GM10266 (cell line): ENCODE measurements around the gene ZNF319.

Experiments
- DNase-seq: peaks from one replicate; pipeline ENCODE4 v3.0.0; 2012; ENCODE audit errors: extremely low spot score
- TF ChIP-seq, protein P1 (sequence below): IDR thresholded peaks from 2 replicates; pipeline ENCODE4 v1.5.1; 2012; ENCODE audit warnings: mild to moderate bottlenecking, low read depth; ENCODE audit not compliant: control insufficient read depth, insufficient read depth; ENCODE audit errors: missing control alignments

The ZNF319 gene

DNA sequence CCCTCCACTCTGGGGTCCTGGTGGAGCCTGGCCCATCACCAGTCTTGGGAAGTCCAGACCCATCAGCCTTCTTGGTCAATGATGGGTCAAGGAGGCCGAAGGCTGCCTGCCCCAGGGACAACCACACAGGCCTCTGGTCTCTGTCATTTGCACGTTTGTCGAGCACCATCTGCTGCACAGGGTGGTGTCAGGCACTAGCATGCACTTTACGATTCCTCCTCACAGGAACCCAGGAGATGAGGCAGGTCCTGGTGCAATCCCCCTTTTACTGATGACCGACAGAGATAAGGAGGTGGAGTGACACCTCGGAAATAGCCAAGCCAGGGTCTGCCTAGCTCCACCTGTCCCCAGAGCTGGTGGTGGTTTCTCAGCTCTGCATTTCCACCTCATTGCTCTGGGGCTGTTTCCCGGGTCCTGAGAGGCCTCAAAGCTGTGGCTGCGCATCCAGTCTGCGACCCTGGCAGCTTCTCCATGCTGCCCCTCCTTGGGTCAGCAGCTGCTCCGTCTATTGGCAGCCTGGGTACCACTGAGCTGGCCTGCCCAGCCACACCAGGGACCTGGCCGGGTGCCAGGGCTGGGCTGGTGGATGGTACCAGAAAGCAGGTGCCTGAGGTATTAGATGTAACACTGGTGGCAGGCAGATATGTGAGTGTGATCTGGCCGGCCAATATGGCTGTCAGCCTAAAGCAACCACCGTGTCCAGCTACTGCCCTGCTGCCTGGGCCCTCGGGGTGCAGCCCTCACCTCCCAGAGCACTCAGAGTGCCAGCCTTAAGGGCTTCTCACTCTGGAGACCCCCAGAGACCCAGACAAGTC, 35.1 kb upstream of the ZNF319 start:
- DNase-seq: no peak
- TF ChIP-seq, protein P1, sequence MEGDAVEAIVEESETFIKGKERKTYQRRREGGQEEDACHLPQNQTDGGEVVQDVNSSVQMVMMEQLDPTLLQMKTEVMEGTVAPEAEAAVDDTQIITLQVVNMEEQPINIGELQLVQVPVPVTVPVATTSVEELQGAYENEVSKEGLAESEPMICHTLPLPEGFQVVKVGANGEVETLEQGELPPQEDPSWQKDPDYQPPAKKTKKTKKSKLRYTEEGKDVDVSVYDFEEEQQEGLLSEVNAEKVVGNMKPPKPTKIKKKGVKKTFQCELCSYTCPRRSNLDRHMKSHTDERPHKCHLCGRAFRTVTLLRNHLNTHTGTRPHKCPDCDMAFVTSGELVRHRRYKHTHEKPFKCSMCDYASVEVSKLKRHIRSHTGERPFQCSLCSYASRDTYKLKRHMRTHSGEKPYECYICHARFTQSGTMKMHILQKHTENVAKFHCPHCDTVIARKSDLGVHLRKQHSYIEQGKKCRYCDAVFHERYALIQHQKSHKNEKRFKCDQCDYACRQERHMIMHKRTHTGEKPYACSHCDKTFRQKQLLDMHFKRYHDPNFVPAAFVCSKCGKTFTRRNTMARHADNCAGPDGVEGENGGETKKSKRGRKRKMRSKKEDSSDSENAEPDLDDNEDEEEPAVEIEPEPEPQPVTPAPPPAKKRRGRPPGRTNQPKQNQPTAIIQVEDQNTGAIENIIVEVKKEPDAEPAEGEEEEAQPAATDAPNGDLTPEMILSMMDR: no peak

DNA sequence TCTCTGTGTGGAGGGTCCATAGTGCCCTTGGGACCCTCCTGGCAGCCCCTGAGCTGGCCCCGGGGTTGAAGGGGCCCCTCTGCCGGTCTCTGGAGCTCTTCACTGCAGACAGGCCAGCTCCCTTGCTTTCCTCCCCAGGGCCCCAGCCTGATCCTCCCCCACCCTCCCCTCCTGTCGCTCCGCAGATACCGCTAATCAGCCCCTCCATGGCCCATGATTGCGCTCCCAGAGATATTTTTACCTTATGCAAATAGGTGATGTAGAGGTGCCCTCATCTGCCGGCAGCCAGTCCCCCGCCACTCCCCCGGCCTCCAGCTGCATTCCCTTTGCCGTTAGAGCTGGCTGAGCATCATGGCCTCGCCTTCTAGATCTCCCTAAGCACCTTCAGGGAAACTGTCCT, 34.3 kb upstream of the ZNF319 start:
- DNase-seq: no peak
- TF ChIP-seq, protein P1: no peak

DNA sequence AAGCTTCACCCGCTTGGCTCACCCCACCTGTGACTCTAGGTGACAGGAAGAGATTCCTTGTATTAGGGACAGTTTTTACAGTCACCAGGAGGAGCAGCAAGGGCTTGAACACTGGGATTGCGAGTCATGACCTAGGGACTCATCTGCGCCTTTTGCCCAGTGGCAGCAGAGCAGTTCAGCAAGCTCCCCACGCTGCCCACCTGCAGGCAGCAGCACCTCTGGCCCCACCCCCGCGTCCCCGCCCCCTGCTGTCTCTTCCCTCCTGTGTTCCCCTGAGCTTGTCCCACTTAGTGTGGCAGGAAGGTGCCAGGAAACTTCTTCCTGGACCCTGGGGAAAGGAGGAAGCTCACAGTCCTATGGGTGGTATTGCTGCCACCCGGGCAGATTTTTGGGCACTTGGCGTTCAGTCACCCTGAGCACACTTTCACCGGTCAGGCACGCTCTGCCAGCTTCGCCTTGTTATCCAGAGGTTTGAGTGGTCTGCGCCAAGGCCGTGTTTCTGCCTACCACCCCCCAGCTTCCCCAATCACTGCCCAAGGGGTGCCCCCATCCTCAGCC, 33.7 kb upstream of the ZNF319 start:
- TF ChIP-seq, protein P1: no peak
- DNase-seq: no peak

DNA sequence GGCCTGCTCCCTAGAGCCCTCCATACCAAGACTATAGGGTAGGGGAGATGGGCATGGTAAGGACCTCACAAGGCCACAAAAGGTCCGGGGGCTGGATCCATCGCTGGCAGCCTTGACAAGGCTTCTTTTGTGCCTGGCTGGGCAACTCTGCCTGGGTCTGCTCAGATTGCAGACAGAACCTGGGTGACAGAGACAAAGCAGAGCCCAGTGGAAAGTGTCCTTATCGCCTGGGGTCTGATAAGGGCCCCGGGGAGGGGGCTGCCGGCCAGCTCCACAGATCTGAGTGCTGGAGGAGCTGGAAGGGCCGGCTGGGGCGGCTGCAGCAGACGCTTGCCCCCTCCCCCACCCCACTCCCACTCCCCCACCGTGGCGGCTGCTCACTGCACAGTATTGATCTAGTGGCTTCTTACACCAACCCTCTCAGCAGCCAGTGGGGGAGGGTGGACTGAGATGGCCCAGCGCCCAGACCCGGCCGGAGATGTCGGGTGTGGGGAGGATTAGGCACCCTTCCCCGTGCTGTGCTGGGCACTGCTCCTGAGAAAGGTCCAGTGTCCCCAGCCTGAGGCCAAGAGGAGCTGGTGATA, 32.3 kb upstream of the ZNF319 start:
- no peak for DNase-seq
- TF ChIP-seq, protein P1: no peak

DNA sequence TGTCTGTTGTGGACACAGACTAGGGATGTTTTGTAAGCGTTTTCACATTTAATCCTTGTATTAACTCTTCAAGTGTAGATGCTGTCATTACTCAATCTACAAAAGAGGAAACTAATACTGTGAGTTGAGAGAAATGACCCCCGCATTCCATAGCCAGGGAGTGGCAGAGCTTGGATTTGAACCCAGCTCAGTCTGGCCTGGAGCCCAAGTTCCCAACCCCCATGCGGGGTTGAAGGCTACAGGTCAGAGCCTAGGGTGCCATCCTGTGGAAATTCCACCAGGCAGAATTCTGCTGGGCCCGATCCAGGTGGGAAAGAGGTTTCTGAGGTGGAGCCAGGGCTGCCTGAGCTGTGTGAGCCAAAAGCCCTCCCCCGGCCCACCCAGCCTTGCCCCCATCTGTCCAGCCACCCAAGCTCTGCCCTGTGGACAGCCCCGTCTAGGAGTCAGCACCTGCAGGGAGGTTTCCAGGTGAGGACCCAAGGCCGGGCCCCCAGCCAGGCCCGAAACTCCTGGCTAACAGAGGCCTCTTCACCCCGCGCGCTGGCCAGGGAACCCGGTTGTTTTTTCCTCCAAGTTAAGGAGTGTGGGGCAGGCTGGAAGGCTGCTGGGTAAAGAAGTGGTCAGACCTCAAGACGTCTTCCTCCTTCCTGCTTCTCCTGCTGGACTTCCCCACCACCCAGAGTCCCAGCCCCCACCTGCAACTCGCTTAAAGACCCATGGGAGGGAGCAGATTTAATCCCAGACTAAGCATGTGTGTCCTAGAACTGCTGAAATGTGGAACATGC, 30.7 kb upstream of the ZNF319 start:
- DNase-seq: no peak

DNA sequence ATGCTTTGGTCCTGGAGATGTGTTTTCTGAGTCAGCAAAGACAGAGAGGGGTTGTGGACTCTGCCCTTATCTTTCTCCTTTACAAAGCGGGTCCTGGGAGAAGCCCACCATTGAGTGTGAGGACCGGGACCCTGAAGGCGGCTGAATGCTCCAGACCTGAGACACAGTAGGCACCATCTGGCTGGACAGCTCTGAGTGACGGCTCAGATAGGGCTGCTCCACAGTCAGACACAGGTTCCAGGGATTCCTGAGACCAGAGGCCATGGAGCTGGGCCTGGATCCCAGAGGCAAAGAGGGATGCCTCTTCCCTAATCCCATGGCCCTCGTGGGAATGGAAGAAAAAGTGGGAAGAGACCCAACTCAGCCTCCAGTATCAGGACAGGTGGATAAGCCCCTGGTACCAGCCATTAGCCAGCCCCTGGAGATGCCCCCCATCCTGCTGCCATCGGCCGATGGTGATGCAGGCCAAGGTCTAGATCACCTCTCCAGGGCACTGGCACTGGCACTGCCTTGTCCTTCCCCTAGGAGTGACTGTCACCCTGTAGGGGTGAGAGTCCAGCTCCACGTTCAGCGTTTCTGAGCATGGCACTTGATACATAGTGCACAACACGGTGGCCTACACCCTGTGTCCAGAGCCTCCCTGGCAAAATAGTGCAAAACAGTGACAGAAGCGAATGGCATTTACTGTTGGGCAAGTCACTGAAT, 29.8 kb upstream of the ZNF319 start:
- no peak for DNase-seq
- TF ChIP-seq, protein P1: no peak

More for the DNA sequence above, 30.7 kb upstream of the ZNF319 start:
- TF ChIP-seq, protein P1: no peak
